NCI-H1048 (cell line): ENCODE measurements around the gene GRK2.
"Not testable (repeated sequence)": the region's sequence is repeated elsewhere in the genome, so short reads cannot be mapped to it uniquely, and the experiment has no call there.

Experiments
- DNase-seq: peaks from one replicate; lab custom pipeline; 2025; lab: John Stamatoyannopoulos, UW

The GRK2 gene

GRCh38 chr11:67266449-67267187, at the start of gene GRK2:
Gene GRK2 (plus strand): TSS chr11:67266473. CDS start chr11:67266700, 227 bp downstream.
- DNase-seq = peak; percentile 28

DNA sequence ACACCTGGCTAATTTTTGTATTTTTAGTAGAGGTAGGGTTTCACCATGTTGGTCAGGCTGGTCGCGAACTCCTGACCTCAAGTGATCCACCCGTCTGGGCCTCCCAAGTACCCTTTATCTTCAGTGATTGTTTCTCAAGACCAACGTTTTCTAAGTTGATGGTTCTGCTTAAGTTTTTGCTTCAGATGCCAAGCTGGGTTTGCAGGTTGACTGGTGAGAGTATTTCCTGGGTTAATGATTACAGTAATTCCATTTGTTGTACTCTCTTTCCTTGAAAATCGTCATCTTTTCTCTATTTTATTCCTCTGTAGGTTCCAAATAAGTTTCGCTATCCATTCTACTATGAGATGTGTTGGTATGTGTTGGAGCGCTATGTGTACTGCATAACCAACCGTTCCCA, 38.5 kb upstream of the GRK2 start:
- no peak for DNase-seq

- no peak for DNase-seq
These were observed 35.9 kb upstream of the GRK2 start for GRCh38 chr11:67230406-67230805.

- no peak for DNase-seq
These were observed 35.4 kb upstream of the GRK2 start for GRCh38 chr11:67230886-67231285.

DNA sequence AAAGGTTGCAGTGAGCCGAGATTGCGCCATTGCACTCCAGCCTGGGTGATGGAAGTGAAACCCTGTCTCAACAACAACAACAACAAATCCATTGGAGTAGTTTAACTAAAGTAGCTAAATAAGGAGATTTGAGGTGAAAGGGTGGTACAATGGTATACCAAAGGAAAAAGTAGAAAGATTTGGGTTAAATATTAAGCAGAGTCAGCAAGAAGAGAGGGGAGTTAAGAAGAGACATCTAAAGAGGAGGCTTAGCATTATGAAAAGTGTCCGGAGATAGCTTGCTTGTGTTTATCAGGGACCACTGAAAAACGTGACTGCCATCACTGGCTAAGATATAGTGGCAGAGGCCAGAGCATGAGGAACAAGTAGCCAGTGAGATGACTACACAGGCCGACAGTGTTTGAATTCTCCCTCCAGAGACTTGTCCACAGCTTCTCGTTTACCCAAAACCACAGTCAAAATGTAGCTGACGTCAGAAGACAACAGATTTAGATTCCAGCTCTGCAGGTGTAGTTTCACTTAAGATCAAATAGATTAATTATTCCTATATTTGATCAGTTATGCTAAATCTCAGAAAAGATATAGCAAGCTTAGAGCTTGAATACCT, 32.6 kb upstream of the GRK2 start:
- no peak for DNase-seq

DNA sequence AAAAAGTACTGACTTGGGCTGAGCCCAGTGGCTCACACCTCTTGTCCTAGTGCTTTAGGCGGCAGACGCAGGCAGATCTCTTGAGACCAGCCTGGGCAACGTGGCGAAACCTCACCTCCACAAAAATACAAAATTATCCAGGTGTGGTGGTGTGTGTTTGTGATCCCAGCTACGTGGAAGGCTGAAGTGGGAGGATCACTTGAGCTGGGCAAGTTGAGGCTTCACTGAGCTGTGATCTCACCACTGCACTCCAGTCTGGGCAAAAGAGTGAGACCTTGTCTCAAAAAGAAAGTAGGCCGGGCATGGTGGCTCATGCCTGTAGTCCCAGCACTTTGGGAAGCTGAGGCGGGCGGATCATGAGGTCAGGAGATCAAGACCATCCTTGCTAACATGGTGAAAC, 31.7 kb upstream of the GRK2 start:
- DNase-seq = not testable (repeated sequence)

DNA sequence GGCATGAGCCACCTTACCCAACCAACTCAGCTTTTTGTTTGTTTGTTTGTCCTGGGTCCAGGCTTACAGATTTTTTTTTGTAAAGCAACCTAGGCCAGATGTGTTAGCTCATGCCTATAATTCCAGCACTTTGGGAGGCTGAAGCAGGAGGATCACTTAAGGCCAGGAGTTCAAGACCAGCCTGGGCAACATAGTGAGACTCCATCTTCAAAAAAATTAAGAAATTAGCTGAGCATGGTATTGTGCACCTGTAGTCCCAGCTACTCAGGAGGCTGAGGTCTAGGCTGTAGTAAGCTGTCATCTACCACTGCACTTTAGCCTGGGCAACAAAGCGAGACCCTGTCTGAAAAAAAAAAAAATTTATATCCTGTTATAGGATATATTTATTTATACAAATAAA, 28.7 kb upstream of the GRK2 start:
- no peak for DNase-seq

- no peak for DNase-seq
These were observed 27.1 kb upstream of the GRK2 start for GRCh38 chr11:67238894-67239782.

- peak; percentile 96 for DNase-seq
These were observed 26.3 kb upstream of the GRK2 start for GRCh38 chr11:67239783-67240575.

DNA sequence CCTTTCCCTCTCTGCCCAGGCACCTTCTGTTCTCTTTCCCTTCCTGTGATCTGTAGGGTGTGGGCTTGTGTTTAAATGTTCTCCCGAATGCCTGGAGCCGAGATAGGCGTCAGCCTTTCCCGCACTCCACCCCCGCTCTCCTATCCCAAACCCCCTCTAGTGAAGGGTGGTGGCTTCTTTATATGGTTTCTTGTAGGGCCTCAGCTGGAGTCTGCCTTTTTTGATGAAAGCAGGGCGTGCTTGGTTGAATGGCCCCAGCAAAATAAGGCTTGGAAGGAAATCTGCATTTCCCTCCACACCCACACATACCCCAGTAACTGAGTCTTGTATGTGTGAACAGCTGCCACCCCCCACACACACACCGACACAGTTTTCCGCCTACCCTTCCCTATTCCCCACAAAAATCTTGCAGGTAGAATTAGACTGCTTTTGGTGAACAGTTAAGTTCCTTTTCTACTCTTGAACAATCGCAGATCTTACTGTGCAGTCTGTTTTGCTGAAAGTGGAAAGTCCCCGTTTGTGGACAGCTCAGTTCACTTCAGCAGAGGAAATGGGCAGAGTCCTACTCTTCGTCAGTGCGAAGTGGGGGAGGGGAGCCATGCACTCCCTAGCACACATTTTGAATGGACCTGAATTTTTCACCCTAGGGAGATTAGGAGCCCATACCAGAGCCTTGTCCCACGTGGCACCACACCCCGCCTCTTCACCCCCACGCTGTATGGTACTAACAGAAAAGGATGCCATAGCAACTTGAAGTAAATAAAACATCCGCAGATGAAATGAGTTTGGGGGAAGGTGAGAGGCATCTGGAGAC, 25.5 kb upstream of the GRK2 start:
- DNase-seq = peak; percentile 35

GRCh38 chr11:67242548-67242947, 23.7 kb upstream of the GRK2 start:
- DNase-seq = no peak

- DNase-seq = no peak
These were observed 23.2 kb upstream of the GRK2 start for GRCh38 chr11:67243051-67243450.

GRCh38 chr11:67245046-67245445, 21.2 kb upstream of the GRK2 start:
- no peak for DNase-seq

- DNase-seq = no peak
These were observed 18.2 kb upstream of the GRK2 start for GRCh38 chr11:67247946-67248550.

- no peak for DNase-seq
These were observed 17.6 kb upstream of the GRK2 start for GRCh38 chr11:67248653-67249052.

- no peak for DNase-seq
These were observed 15.9 kb upstream of the GRK2 start for GRCh38 chr11:67250059-67251043.

- DNase-seq = no peak
These were observed 14.4 kb upstream of the GRK2 start for GRCh38 chr11:67251841-67252240.

- no peak for DNase-seq
These were observed 13.4 kb upstream of the GRK2 start for GRCh38 chr11:67252831-67253239.

DNA sequence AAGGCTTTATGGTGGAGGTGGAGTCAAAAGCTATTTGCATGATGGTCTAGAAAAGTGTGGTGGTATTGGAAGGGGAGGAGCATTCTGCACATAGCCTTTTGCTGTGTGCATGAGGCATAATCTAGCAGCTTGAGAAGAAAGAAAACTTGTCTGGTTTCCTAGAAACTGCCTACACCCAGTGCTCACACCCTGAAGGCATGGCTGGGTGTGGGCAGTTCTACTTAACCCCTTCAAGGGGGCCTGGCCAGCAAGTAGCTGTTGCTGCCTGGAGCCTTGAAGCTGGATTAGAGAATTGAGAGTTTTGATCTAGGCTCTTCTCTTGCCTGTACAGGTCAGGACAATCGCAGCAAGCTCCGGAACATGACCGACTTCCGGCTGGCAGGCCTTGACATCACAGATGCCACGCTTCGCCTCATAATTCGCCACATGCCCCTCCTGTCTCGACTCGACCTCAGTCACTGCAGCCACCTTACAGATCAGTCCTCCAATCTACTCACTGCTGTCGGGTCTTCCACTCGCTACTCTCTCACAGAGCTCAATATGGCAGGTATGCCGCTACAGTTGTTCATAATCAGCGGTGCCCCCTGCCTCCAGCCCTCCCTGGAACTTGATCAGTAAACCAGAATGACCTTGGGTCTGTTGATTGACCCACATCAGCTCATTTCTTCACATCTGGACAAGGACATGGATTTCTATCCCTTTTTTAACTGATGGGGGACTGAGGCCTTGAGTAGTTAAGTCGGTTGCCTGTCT, 12.2 kb upstream of the GRK2 start:
- DNase-seq = no peak
